Activated T-cell treated with anti-CD3 and anti-CD28 coated beads, Interleukin-2, amount 50 U/mL, for 72 hours (primary cell): ENCODE results near the gene LIG3. TPM values are rescaled to one million over a fixed set of nuclear protein-coding genes. Genes with fewer than 3 reads are reported as not detected.
"Not testable (repeated sequence)": the region's sequence is repeated elsewhere in the genome, so short reads cannot be mapped to it uniquely, and the experiment has no call there.

Experiments used
- ATAC-seq, 2 donors: fragments of 150-1000 bp; cut with Tn5 transposase; replicated peaks in 1 of 2; 2 replicates each; pipeline ENCODE4 v1.10.0; 2021; ENCODE audit warnings: moderate library complexity in 2 of 2, mild to moderate bottlenecking in 1 of 2
- DNase-seq, 2 donors: peaks; one replicate each; pipeline ENCODE4 v3.0.0; 2021 to 2022; ENCODE audit warnings: mixed read lengths in 1 of 2
- H3K27ac Mint-ChIP-seq: one replicate; pipeline ENCODE4 v1.8.0; 2022; ENCODE audit warnings: mild to moderate bottlenecking, moderate library complexity, mixed read lengths
- H3K27me3 Mint-ChIP-seq: one replicate; pipeline ENCODE4 v1.8.0; 2022; ENCODE audit warnings: low read depth, mixed read lengths
- H3K36me3 Mint-ChIP-seq, 2 donors: one replicate each; pipeline ENCODE4 v1.8.0; 2022; ENCODE audit warnings: mixed read lengths in 2 of 2, mild to moderate bottlenecking in 1 of 2; ENCODE audit not compliant: insufficient read depth in 2 of 2
- H3K4me1 Mint-ChIP-seq: one replicate; pipeline ENCODE4 v1.8.0; 2022; ENCODE audit warnings: low read depth, mixed read lengths
- H3K4me3 Mint-ChIP-seq, 2 donors: one replicate each; pipeline ENCODE4 v1.8.0; 2022; ENCODE audit warnings: mild to moderate bottlenecking in 2 of 2, mixed read lengths in 2 of 2, moderate library complexity in 2 of 2
- H3K9me3 Mint-ChIP-seq, 2 donors: one replicate each; pipeline ENCODE4 v1.8.0; 2022; ENCODE audit warnings: mixed read lengths in 2 of 2
- total RNA-seq, 2 donors: library from RNA; stranded (reverse); gene quantifications; one replicate each; pipeline ENCODE4 v1.2.3, GENCODE V29; 2022

LIG3 gene
- total RNA-seq, 2 donors from 2014 or later: 39.1 to 44.0 TPM

DNA sequence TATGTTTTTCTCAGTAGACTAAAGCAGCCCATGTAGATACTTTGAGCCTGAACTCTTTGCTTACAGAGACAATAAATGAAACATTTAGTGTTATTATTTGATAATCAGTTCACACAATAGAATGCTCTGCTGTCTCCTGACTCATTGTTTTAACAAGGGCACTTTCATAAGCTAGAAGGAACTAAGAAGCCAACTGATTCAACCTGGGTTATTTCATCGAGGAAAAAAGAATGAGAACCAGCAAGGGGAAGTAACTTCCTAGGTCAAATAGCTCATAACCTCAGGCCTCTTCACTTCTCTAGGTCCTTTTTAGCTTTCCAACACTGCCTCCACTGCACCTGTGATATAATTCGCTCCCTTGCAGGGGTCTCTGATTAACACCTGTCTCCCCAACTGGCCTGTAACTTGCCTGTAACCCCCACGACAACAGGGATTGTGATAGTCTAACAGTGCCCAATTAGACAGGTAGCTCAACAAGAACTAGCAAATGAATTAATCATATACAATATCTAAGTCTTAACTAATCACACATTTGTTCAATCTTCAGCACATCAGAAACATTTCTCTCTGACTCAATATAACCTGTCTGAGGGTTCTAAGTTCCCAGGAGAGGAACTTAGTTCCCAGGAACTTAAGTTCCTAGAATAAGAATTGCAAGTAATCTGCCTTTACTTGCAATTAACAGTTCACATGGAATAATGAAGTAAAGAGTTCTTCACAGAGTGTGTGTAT is 48.4 kb downstream of the LIG3 start:
- H3K27ac Mint-ChIP-seq: peak overlapping the region; percentile 47
- peak in 1 of 2 donors; percentile 39 for ATAC-seq

DNA sequence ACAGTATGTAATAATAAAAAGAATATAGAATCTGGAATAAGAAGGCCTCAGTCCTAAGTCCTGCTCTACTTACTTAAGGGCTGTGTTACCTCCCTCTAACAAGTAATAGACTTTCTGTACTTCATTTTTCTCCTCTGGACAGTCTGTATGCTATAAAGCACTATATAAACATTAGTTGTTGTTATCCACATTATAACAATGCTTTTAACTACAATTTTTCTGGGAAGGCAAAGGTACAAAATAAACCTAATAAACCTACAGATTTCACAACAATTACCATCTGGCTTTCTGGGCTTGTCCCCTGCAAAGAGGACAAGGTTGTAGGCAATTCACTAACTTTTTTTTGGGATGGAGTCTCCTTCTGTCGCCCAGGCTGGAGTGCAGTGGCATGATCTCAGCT is 50.5 kb downstream of the LIG3 start:
- no peaks in the 10 kb centered on the region for H3K9me3 Mint-ChIP-seq
- no peak for ATAC-seq
- peaks cover 26% of the 10 kb centered on the region for H3K4me1 Mint-ChIP-seq
- no peak overlapping the region for H3K4me3 Mint-ChIP-seq
- DNase-seq: no peak
- H3K36me3 Mint-ChIP-seq: peaks cover 3% of the 10 kb centered on the region in 2 donors
- no peak overlapping the region for H3K27ac Mint-ChIP-seq
- no peaks in the 10 kb centered on the region for H3K27me3 Mint-ChIP-seq

More for the DNA sequence above, 48.4 kb downstream of the LIG3 start:
- Mint-ChIP-seq H3K27me3 (no peaks in the 10 kb centered on the region), H3K4me3 (peak overlapping the region in 1 of 2 donors; percentile 20), H3K4me1 (peaks cover 30% of the 10 kb centered on the region), H3K9me3 (no peaks in the 10 kb centered on the region), H3K36me3 (peaks cover 3% of the 10 kb centered on the region in 2 donors)
- no peak for DNase-seq

DNA sequence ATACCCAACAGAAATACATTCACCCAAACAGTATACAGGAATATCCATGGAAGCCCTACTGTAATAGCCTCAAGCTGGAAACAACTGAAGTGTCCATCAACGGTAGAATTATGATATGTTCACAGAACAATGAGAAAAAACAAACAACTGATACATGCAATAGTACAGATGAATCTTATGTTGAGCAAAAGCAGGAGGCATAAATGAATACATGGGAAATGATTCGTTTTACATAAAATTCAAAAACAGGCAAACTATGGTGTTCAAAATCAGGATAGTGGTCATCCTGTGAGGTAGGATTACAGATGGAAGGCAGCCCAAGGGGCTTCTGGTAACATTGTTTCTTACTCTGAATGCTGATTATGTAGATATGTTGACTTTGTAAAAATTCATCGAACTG is 58.1 kb downstream of the LIG3 start:
- peak overlapping the region in 1 of 2 donors; percentile 1 for H3K4me3 Mint-ChIP-seq
- no peaks in the 10 kb centered on the region for H3K27me3 Mint-ChIP-seq
- peaks cover 1 to 5% of the 10 kb centered on the region in 2 donors for H3K36me3 Mint-ChIP-seq
- peak; percentile 55 to 78 for ATAC-seq
- peaks cover 27% of the 10 kb centered on the region for H3K4me1 Mint-ChIP-seq
- no peak overlapping the region for H3K27ac Mint-ChIP-seq
- peaks cover 0 to 2% of the 10 kb centered on the region in 2 donors for H3K9me3 Mint-ChIP-seq
- DNase-seq: no peak

DNA sequence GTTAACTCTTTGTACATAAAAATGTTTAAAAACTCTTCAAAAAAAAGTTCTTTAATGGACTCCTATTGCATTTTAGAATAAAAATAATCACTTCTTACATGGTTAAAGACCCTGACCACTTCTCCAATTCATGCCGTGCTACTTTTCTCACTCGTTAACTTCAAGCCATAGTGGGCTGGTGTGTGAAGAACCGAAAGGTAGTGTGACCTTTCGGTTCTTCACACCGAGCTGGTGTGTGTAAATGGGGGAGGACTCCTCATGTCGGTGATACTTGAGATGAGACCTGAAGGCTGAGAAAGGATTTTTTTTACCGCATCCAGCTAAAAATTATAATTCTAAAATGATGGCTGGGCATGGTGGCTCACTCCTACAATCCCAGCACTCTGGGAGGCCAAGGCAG is 61.1 kb downstream of the LIG3 start:
- H3K4me3 Mint-ChIP-seq: no peak overlapping the region
- H3K9me3 Mint-ChIP-seq: peaks cover 0 to 2% of the 10 kb centered on the region in 2 donors
- H3K36me3 Mint-ChIP-seq: peaks cover 1 to 5% of the 10 kb centered on the region in 2 donors
- H3K27me3 Mint-ChIP-seq: no peaks in the 10 kb centered on the region
- peaks cover 54% of the 10 kb centered on the region for H3K4me1 Mint-ChIP-seq
- ATAC-seq: no peak
- DNase-seq: no peak
- H3K27ac Mint-ChIP-seq: no peak overlapping the region

DNA sequence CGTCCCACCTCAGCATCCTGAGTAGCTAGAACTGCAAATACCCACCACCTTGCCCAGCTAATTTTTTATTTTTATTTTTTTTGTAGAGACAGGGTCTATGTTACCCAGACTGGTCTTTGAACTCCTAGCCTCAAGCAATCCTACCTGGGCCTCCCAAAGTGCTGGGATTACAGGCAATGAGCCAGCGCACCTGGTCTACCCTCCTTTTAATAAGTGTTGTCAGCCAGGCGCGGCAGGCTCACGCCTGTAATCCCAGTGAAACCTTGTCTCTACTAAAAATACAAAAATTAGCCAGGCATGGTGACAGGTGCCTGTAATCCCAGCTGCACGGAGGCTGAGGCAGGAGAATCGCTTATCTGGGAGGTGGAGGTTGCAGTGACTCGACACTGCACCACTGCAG is 63.9 kb downstream of the LIG3 start:
- ATAC-seq (no peak), DNase-seq (no peak)
- peaks cover 0 to 2% of the 10 kb centered on the region in 2 donors for H3K9me3 Mint-ChIP-seq
- H3K4me1 Mint-ChIP-seq: peaks cover 64% of the 10 kb centered on the region
- no peaks in the 10 kb centered on the region for H3K27me3 Mint-ChIP-seq
- H3K36me3 Mint-ChIP-seq: peaks cover 2 to 8% of the 10 kb centered on the region in 2 donors
- H3K27ac Mint-ChIP-seq: peak overlapping the region; percentile 70
- no peak overlapping the region for H3K4me3 Mint-ChIP-seq

DNA sequence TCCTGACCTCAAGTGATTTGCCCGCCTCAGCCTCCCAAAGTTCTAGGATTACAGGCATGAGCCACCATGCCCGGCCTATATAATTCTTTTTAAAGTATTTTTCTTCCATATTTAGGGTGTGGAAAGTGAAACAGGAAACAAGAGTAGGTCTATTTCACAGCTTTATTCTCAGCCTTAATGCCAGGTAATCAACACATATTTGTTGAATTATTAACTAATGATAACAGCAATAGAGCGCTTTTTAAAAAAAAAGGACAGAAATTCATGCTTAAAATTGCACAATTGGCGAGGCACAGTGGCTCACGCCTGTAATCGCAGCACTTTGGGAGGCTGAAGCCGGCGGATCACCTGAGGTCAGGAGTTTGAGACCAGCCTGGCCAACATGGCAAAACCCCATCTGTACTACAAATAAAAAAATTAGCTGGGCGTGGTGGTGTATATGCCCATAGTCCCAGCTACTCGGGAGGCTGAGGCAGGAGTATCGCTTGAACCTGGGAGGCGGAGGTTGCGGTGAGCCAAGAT is 65.2 kb downstream of the LIG3 start:
- not testable (repeated sequence) for H3K27me3 Mint-ChIP-seq, DNase-seq, H3K9me3 Mint-ChIP-seq, H3K36me3 Mint-ChIP-seq, ATAC-seq
- H3K27ac Mint-ChIP-seq: peak overlapping the region; percentile 97
- peak overlapping the region; percentile 82 to 90 for H3K4me3 Mint-ChIP-seq
- H3K4me1 Mint-ChIP-seq: peaks cover 65% of the 10 kb centered on the region

DNA sequence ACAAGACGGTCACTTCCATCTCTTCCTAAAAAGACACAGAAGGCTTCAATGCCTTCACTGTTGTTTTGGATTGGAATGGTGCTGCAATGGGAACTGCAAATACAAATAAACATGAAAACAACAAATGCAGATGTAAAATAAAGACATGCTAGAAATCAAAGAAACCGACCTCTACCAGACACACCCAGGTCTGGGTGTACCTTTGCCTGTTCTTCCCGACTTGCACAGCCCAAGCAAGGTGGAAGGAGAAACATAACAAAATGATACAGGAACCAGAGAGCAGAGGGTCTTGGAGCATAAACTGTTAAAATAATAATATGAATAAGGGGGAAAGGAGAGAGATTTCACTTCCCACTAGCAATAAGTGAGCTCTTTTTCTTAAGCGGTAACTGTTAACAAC is 65.9 kb downstream of the LIG3 start:
- peak overlapping the region; percentile 97 for H3K27ac Mint-ChIP-seq
- peak overlapping the region; percentile 82 to 90 for H3K4me3 Mint-ChIP-seq
- no peaks in the 10 kb centered on the region for H3K9me3 Mint-ChIP-seq
- DNase-seq: no peak
- peaks cover 2 to 5% of the 10 kb centered on the region in 2 donors for H3K36me3 Mint-ChIP-seq
- peaks cover 69% of the 10 kb centered on the region for H3K4me1 Mint-ChIP-seq
- no peaks in the 10 kb centered on the region for H3K27me3 Mint-ChIP-seq
- ATAC-seq: no peak

DNA sequence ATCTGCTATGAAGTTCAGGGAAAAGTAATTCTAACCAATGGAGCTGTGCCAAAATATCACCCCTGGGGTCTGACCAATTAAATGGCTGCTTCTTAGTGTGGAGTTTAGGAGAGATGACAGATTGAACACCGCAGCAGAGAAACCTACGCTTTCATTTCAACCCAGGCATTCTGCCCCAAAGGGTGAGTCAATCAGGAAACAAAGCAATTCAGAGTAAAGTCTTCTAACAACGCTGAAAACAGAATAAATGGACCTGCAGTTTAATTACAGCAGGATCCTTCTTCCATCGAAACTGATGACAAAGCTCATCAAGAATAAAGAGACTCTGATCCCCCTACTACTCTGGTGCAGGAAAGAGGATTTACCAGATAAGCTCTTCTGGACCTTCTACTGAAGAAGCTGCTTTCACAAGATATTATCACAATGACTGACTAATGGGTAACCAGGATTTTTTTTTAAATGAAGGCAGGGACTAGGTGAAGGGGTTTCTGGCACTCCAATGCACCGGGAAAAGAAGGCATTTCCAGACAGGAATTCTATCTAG is 66.5 kb downstream of the LIG3 start:
- peak; percentile 72 to 75 for DNase-seq
- peaks cover 75% of the 10 kb centered on the region for H3K4me1 Mint-ChIP-seq
- peak overlapping the region; percentile 82 to 90 for H3K4me3 Mint-ChIP-seq
- peak overlapping the region; percentile 97 for H3K27ac Mint-ChIP-seq
- H3K9me3 Mint-ChIP-seq: no peaks in the 10 kb centered on the region
- peak; percentile 96 to 97 for ATAC-seq
- peaks cover 3 to 4% of the 10 kb centered on the region in 2 donors for H3K36me3 Mint-ChIP-seq
- H3K27me3 Mint-ChIP-seq: no peaks in the 10 kb centered on the region

DNA sequence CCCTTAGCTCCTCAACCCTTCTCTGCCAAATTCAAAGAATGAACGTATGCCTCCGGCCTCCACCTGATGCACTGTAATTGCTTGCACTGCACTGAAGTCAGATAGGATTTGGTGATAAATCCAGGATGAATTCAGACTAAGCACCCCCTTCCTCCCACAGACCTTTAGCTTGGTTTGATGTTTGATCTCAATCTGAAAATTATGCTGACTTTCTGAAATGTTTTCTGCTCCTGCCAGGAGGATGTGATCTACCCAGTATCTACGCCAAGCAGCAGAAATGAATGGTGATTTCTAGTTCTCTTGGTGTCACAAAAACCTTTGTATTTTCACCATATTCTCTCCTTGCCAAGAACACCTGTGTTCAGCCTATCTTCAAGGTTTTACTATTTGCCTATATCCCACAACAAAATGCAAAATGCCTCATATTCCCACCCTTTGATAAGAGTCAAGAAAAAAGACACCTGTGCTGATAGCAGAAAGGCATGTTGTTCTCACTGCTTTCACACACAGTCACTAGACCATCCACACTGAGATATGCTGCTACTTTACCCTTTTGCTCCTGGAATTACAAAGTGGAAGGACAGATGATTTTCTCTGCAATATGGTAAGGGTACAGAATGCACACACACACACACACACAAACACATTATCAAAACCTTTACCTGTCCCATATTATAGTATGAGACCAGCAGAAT is 68.5 kb downstream of the LIG3 start:
- H3K9me3 Mint-ChIP-seq: no peaks in the 10 kb centered on the region
- ATAC-seq: no peak
- peak overlapping the region; percentile 66 for H3K27ac Mint-ChIP-seq
- no peaks in the 10 kb centered on the region for H3K27me3 Mint-ChIP-seq
- H3K4me3 Mint-ChIP-seq: peak overlapping the region; percentile 53 to 61
- H3K4me1 Mint-ChIP-seq: peaks cover 87% of the 10 kb centered on the region
- DNase-seq: no peak
- peaks cover 3 to 4% of the 10 kb centered on the region in 2 donors for H3K36me3 Mint-ChIP-seq

DNA sequence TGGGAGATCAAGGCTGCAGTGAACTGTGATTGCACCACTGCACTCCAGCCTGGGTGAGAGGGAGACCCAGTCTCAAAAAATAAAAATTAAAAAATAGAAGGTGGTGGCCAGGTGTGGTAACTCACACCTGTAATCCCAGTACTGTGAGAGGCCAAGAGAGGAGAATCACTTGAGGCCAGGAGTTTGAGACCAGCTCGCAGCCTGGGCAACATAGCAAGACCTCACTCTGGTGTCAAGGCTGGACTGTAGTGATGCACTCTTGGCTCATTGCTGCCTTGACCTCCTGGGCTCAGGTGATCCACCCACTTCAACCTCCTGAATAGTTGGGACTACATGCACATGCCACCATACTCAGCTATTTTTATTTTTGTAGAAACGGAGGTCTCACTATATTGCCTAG is 69.9 kb downstream of the LIG3 start:
- Mint-ChIP-seq H3K27me3 (no peaks in the 10 kb centered on the region), H3K27ac (peak overlapping the region; percentile 47), H3K4me3 (peak overlapping the region in 1 of 2 donors; percentile 22), H3K9me3 (no peaks in the 10 kb centered on the region), H3K4me1 (peaks cover 82% of the 10 kb centered on the region), H3K36me3 (peaks cover 3 to 4% of the 10 kb centered on the region in 2 donors)
- DNase-seq (no peak), ATAC-seq (no peak)

DNA sequence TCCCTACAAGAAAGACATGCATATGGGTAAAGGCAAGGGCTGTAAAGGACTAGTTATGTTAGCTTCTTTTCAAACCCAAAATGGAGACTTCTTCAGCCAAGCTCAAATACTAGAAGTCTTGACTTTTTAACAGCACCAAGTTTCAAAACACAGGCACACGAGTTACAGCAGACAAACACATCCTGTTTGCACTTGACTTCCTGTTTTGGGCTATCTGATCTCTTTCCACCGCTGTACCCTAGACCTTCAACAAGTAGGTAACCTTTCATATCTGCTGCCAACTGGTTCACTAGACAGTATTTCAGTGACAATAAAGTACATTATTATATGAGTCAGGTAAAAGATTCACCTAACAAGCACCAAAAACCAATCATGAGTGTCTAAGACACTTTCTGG is 70.9 kb downstream of the LIG3 start:
- Mint-ChIP-seq H3K4me3 (peak overlapping the region; percentile 72 to 92), H3K4me1 (peaks cover 78% of the 10 kb centered on the region), H3K27ac (peak overlapping the region; percentile 96), H3K27me3 (no peaks in the 10 kb centered on the region), H3K36me3 (peaks cover 3 to 4% of the 10 kb centered on the region in 2 donors), H3K9me3 (no peaks in the 10 kb centered on the region)
- ATAC-seq: peak; percentile 52 to 56
- peak; percentile 14 to 33 for DNase-seq

DNA sequence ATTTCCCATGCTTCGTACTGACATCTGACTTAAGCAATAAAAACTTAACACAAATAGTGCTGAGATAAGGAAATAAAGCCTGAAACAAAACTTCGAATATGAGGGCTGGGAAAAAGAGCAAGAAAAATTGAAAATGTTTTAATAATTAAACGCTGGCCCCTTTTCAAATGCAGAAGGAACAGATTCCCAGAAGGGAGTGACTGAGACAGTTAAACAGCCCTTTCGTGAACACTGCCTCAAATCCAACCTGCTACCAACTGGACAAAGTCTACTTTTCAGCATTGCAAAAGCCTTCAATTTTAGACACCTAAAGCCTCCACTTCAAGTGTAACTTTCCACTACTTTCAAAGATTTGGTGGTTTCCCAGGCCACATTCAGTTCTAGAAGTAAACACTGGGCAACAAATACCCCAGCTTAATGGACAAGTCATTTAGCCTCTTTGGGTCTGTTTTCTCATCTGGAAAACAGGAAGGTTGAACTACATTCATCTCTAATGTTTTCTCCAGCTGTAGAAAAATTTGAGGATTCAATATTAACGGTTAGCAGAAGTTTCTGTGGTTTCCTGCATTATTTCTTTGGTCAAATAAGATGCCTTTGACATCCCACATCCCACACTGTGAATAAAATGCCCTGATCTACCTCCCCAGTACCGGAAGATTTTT is 71.4 kb downstream of the LIG3 start:
- H3K4me3 Mint-ChIP-seq: peak overlapping the region; percentile 72 to 92
- no peaks in the 10 kb centered on the region for H3K27me3 Mint-ChIP-seq
- peaks cover 3 to 6% of the 10 kb centered on the region in 2 donors for H3K36me3 Mint-ChIP-seq
- H3K9me3 Mint-ChIP-seq: no peaks in the 10 kb centered on the region
- ATAC-seq: peak; percentile 30 to 49
- peaks cover 77% of the 10 kb centered on the region for H3K4me1 Mint-ChIP-seq
- no peak for DNase-seq
- peak overlapping the region; percentile 96 for H3K27ac Mint-ChIP-seq
